H9 (cell line): ENCODE data around the gene WNT4. TPM values are rescaled to one million over a fixed set of nuclear protein-coding genes. Genes with fewer than 3 reads are reported as not detected.
A peak's percentile ranks its signal among the peaks of the same experiment; 100 is the strongest.

ENCODE experiments used
- DNase-seq: peaks from one replicate; pipeline ENCODE4 v3.0.0-alpha.2; 2017
- H2AFZ ChIP-seq: one replicate; pipeline ENCODE4 v1.6.1; 2013; ENCODE audit warnings: mild to moderate bottlenecking, low read length, control low read depth, moderate library complexity
- H2AK5ac ChIP-seq: 2 replicates; pipeline ENCODE4 v1.6.1; 2013; ENCODE audit warnings: low read length, control low read depth, mixed read lengths; ENCODE audit not compliant: insufficient read length
- H2BK120ac ChIP-seq: one replicate; pipeline ENCODE4 v1.6.1; 2013; ENCODE audit warnings: low read depth, mild to moderate bottlenecking, low read length, control low read depth, inconsistent platforms; ENCODE audit not compliant: poor library complexity, severe bottlenecking
- H2BK12ac ChIP-seq: 2 replicates; pipeline ENCODE4 v1.6.1; 2013; ENCODE audit warnings: low read length, control low read depth, mixed read lengths, low read depth; ENCODE audit not compliant: insufficient read length
- H2BK15ac ChIP-seq: 2 replicates; pipeline ENCODE4 v1.6.1; 2013; ENCODE audit warnings: low read depth, low read length, control low read depth
- H2BK20ac ChIP-seq: one replicate; pipeline ENCODE4 v1.6.1; 2013; ENCODE audit warnings: low read depth, mild to moderate bottlenecking, low read length, control low read depth, inconsistent platforms; ENCODE audit not compliant: poor library complexity, severe bottlenecking
- H2BK5ac ChIP-seq: 2 replicates; pipeline ENCODE4 v1.6.1; 2013; ENCODE audit warnings: low read length, control low read depth, mixed read lengths; ENCODE audit not compliant: insufficient read length
- H3K14ac ChIP-seq: 2 replicates; pipeline ENCODE4 v1.6.1; 2013; ENCODE audit warnings: low read length, control low read depth; ENCODE audit not compliant: insufficient read depth
- H3K18ac ChIP-seq: 2 replicates; pipeline ENCODE4 v1.6.1; 2013; ENCODE audit warnings: low read depth, mild to moderate bottlenecking, mixed read lengths, low read length, control low read depth; ENCODE audit not compliant: insufficient read length
- H3K23ac ChIP-seq: 2 replicates; pipeline ENCODE4 v1.6.1; 2013; ENCODE audit warnings: low read length, control low read depth, mixed read lengths, low read depth; ENCODE audit not compliant: insufficient read length
- H3K23me2 ChIP-seq: 2 replicates; pipeline ENCODE4 v1.6.1; 2013; ENCODE audit warnings: low read depth, mild to moderate bottlenecking, mixed read lengths, low read length, control low read depth; ENCODE audit not compliant: insufficient read length, poor library complexity, severe bottlenecking
- H3K27ac ChIP-seq: 2 replicates; pipeline ENCODE4 v1.5.1; 2013; ENCODE audit warnings: low read length, control low read depth, mixed read lengths, low read depth; ENCODE audit not compliant: insufficient read length
- H3K27me3 ChIP-seq: 2 replicates; pipeline ENCODE4 v1.6.1; 2013; ENCODE audit warnings: low read length, control low read depth, inconsistent platforms; ENCODE audit not compliant: insufficient read depth
- H3K4ac ChIP-seq: 2 replicates; pipeline ENCODE4 v1.6.1; 2013; ENCODE audit warnings: low read depth, mild to moderate bottlenecking, control low read depth, inconsistent platforms, low read length, moderate library complexity
- H3K4me1 ChIP-seq: 2 replicates; pipeline ENCODE4 v1.6.1; 2013; ENCODE audit warnings: low read length, control low read depth, inconsistent platforms; ENCODE audit not compliant: insufficient read depth
- H3K4me2 ChIP-seq: 2 replicates; pipeline ENCODE4 v1.6.1; 2013; ENCODE audit warnings: low read length, control low read depth, mixed read lengths; ENCODE audit not compliant: insufficient read length, insufficient read depth
- H3K56ac ChIP-seq: 2 replicates; pipeline ENCODE4 v1.6.1; 2013; ENCODE audit warnings: low read depth, mild to moderate bottlenecking, mixed read lengths, low read length, control low read depth; ENCODE audit not compliant: insufficient read length
- H3K79me1 ChIP-seq: 2 replicates; pipeline ENCODE4 v1.6.1; 2013; ENCODE audit warnings: low read depth, mild to moderate bottlenecking, moderate library complexity, low read length, control low read depth, inconsistent platforms; ENCODE audit not compliant: insufficient read depth, poor library complexity, severe bottlenecking
- H3K79me2 ChIP-seq: 2 replicates; pipeline ENCODE4 v1.6.1; 2013; ENCODE audit warnings: low read length, control low read depth, inconsistent platforms; ENCODE audit not compliant: insufficient read depth
- H3K9ac ChIP-seq: 2 replicates; pipeline ENCODE4 v1.6.1; 2013; ENCODE audit warnings: low read length, control low read depth, mixed read lengths; ENCODE audit not compliant: insufficient read length; ENCODE audit errors: extremely low read depth
- H3K9me3 ChIP-seq: one replicate; pipeline ENCODE4 v1.6.1; 2013; ENCODE audit warnings: low read depth, low read length, inconsistent platforms; ENCODE audit not compliant: control insufficient read depth
- H3T11ph ChIP-seq: one replicate; pipeline ENCODE4 v1.6.1; 2013; ENCODE audit warnings: mild to moderate bottlenecking, low read length, control low read depth, inconsistent platforms
- H4K20me1 ChIP-seq: one replicate; pipeline ENCODE4 v1.6.1; 2013; ENCODE audit not compliant: control insufficient read depth, insufficient read length, insufficient read depth
- H4K5ac ChIP-seq: 2 replicates; pipeline ENCODE4 v1.6.1; 2013; ENCODE audit warnings: low read depth, mild to moderate bottlenecking, mixed read lengths, low read length, control low read depth; ENCODE audit not compliant: insufficient read length
- H4K8ac ChIP-seq: replicated peaks from 2 replicates; pipeline ENCODE4 v1.6.1; 2013; ENCODE audit warnings: low read length, control low read depth, mixed read lengths, low read depth; ENCODE audit not compliant: insufficient read length
- H4K91ac ChIP-seq: 2 replicates; pipeline ENCODE4 v1.6.1; 2013; ENCODE audit warnings: low read depth, mild to moderate bottlenecking, moderate library complexity, mixed read lengths, low read length, control low read depth; ENCODE audit not compliant: insufficient read length
- H3K27ac Mint-ChIP-seq, 3 experiments: 2 replicates in 2 of 3; 3 replicates in 1 of 3; pipeline ENCODE4 v1.8.0; 2020 to 2021; ENCODE audit warnings: mixed read lengths in 3 of 3, mild to moderate bottlenecking in 1 of 3, moderate library complexity in 1 of 3
- H3K27me3 Mint-ChIP-seq: 2 replicates; pipeline ENCODE4 v1.8.0; 2021; ENCODE audit warnings: low read depth, mild to moderate bottlenecking, moderate library complexity, mixed read lengths
- H3K36me3 Mint-ChIP-seq, 3 experiments: 2 replicates in 2 of 3; 3 replicates in 1 of 3; pipeline ENCODE4 v1.8.0; 2020 to 2021; ENCODE audit warnings: low read depth in 3 of 3, mixed read lengths in 3 of 3; ENCODE audit not compliant: insufficient read depth in 1 of 3
- H3K4me1 Mint-ChIP-seq, 2 experiments: 2 replicates each; pipeline ENCODE4 v1.8.0; 2020; ENCODE audit warnings: mixed read lengths in 2 of 2
- H3K4me3 Mint-ChIP-seq, 2 experiments: 2 replicates in 1 of 2; 3 replicates in 1 of 2; pipeline ENCODE4 v1.8.0; 2020 to 2021; ENCODE audit warnings: mild to moderate bottlenecking in 2 of 2, mixed read lengths in 2 of 2, moderate library complexity in 1 of 2
- H3K9me3 Mint-ChIP-seq, 2 experiments: 2 replicates in 1 of 2; 3 replicates in 1 of 2; pipeline ENCODE4 v1.8.0; 2020; ENCODE audit warnings: mild to moderate bottlenecking in 2 of 2, mixed read lengths in 2 of 2, moderate library complexity in 1 of 2
- CTCF ChIP-seq: fragments of 200-600 bp; sonication (generic); conservative IDR thresholded peaks from 3 replicates; pipeline ENCODE4 v1.8.0; 2021; ENCODE audit warnings: antibody characterized with exemption, mild to moderate bottlenecking
- WGBS: extraction: QIAGEN DNeasy Blood & Tissue Kit; methylation state at CpG from one replicate; pipeline ENCODE4 v1.1.7; 2013; ENCODE audit warnings: missing lambda C conversion rate, low lambda C conversion rate, mixed read lengths; ENCODE audit not compliant: insufficient read length; ENCODE audit errors: extremely low coverage; 5-methylcytosine and 5-hydroxymethylcytosine counted together
- total RNA-seq: library from RNA; stranded (reverse); gene quantifications from 2 replicates; pipeline ENCODE4 v1.2.1, GENCODE V29; 2021

Gene WNT4
- total RNA-seq, 1 experiment from 2014 or later: 1.4 TPM

- no peaks in the 10 kb centered on the region for H3K9me3 Mint-ChIP-seq
Measured at GRCh38 chr1:22131875-22132486, 10.9 kb downstream of the WNT4 start.

More at GRCh38 chr1:22131875-22132486, 10.9 kb downstream of the WNT4 start:
- H3K27me3 Mint-ChIP-seq: peaks cover 5% of the 10 kb centered on the region
- no peaks in the 10 kb centered on the region for H4K20me1 ChIP-seq
- no peaks in the 10 kb centered on the region for H3K23me2 ChIP-seq
- H3K9me3 ChIP-seq: no peaks in the 10 kb centered on the region
- peak; percentile 99 for TF ChIP-seq CTCF
- H4K8ac ChIP-seq: no peak overlapping the region
- no peak overlapping the region for H3K14ac ChIP-seq
- no peak overlapping the region for H2BK20ac ChIP-seq
- WGBS: no CpG with 5 or more reads among the region's 10 CpGs
- H3K27me3 ChIP-seq: no peaks in the 10 kb centered on the region
- no peak overlapping the region for H2BK12ac ChIP-seq
- H4K5ac ChIP-seq: no peak overlapping the region
- no peak overlapping the region for H3K9ac ChIP-seq
- no peak overlapping the region for H3K56ac ChIP-seq
- H2AK5ac ChIP-seq: no peak overlapping the region
- no peak overlapping the region for H3T11ph ChIP-seq
- no peaks in the 10 kb centered on the region for H3K36me3 Mint-ChIP-seq
- H2BK5ac ChIP-seq: no peak overlapping the region
- H3K79me2 ChIP-seq: no peaks in the 10 kb centered on the region
- H2BK15ac ChIP-seq: no peak overlapping the region
- no peak overlapping the region for H2AFZ ChIP-seq
- H3K27ac ChIP-seq: no peak overlapping the region
- H3K4me1 Mint-ChIP-seq: peaks cover 19 to 27% of the 10 kb centered on the region in 2 experiments
- no peaks in the 10 kb centered on the region for H3K79me1 ChIP-seq
- H3K4me3 Mint-ChIP-seq: no peak overlapping the region
- peak; percentile 85 for DNase-seq
- H4K91ac ChIP-seq: no peak overlapping the region
- no peak overlapping the region for H3K18ac ChIP-seq
- no peak overlapping the region for H3K23ac ChIP-seq
- no peak overlapping the region for H3K4ac ChIP-seq
- H3K4me2 ChIP-seq: no peak overlapping the region
- H2BK120ac ChIP-seq: no peak overlapping the region
- no peaks in the 10 kb centered on the region for H3K4me1 ChIP-seq
- H3K27ac Mint-ChIP-seq: no peak overlapping the region
